ENCODE results near the gene EMP2.
"Not testable (repeated sequence)": the region's sequence is repeated elsewhere in the genome, so short reads cannot be mapped to it uniquely, and the experiment has no call there.

Gene EMP2

GRCh38 chr16:10509534-10510025 is 70.8 kb downstream of the EMP2 start:
- DNase-seq, result peak; percentile 27 to 88 (median 72)
- intact Hi-C loops (cut with DNase I), result loop anchor here (5.0 kb wide), 2 partner anchors 192 to 228 kb away; no protein-coding TSS in a partner anchor

GRCh38 chr16:10505286-10505685 is 75.1 kb downstream of the EMP2 start:
- not testable (repeated sequence) for DNase-seq
- intact Hi-C loops (cut with DNase I), result loop anchor here (5.0 kb wide), 1 partner anchor 188 kb away; no protein-coding TSS in a partner anchor

- no peak for DNase-seq
- intact Hi-C loops (cut with DNase I), result no loop called here
These were observed 76.0 kb downstream of the EMP2 start for GRCh38 chr16:10504404-10504885.

GRCh38 chr16:10502776-10503175 is 77.6 kb downstream of the EMP2 start:
- no peak for DNase-seq
- intact Hi-C loops (cut with DNase I), result no loop called here

GRCh38 chr16:10501016-10501607 is 79.3 kb downstream of the EMP2 start:
- intact Hi-C loops (cut with DNase I), result no loop called here
- no peak for DNase-seq

GRCh38 chr16:10500582-10500981 is 79.8 kb downstream of the EMP2 start:
- intact Hi-C loops (cut with DNase I), result no loop called here
- DNase-seq, result no peak

- intact Hi-C loops (cut with DNase I), result no loop called here
- no peak for DNase-seq
These were observed 83.0 kb downstream of the EMP2 start for GRCh38 chr16:10497132-10498101.

GRCh38 chr16:10495031-10495345 is 85.4 kb downstream of the EMP2 start:
- no peak for DNase-seq
- intact Hi-C loops (cut with DNase I), result no loop called here

- intact Hi-C loops (cut with DNase I), result no loop called here
- DNase-seq, result peak in 18 of 42 donors; percentile 3 to 65 (median 26)
These were observed 85.9 kb downstream of the EMP2 start for GRCh38 chr16:10494343-10495030.

- intact Hi-C loops (cut with DNase I), result no loop called here
- no peak for DNase-seq
These were observed 87.1 kb downstream of the EMP2 start for GRCh38 chr16:10493276-10493675.

- intact Hi-C loops (cut with DNase I), result no loop called here
- no peak for DNase-seq
These were observed 90.3 kb downstream of the EMP2 start for GRCh38 chr16:10490141-10490540.

- intact Hi-C loops (cut with DNase I), result no loop called here
- no peak for DNase-seq
These were observed 94.6 kb downstream of the EMP2 start for GRCh38 chr16:10485698-10486382.

GRCh38 chr16:10485159-10485558 is 95.2 kb downstream of the EMP2 start:
- DNase-seq, result no peak
- intact Hi-C loops (cut with DNase I), result no loop called here

- no peak for DNase-seq
- intact Hi-C loops (cut with DNase I), result no loop called here
These were observed 100.2 kb downstream of the EMP2 start for GRCh38 chr16:10480151-10480550.

Data from head of caudate nucleus (tissue), 42 donors.